Upper lobe of left lung (tissue), 6 donors: Measurements from ENCODE around the gene GABARAPL2. TPM values are rescaled to one million over a fixed set of nuclear protein-coding genes. Genes with fewer than 3 reads are reported as not detected.
A peak's percentile ranks its signal among the peaks of the same experiment; 100 is the strongest.

Experiments used
- ATAC-seq, 2 donors: fragments of 200-7000 bp; cut with Tn5 transposase; one replicate each; pipeline ENCODE4 v1.9.1; 2022; ENCODE audit warnings: mild to moderate bottlenecking in 2 of 2, moderate library complexity in 2 of 2; ENCODE audit not compliant: low FRiP score in 2 of 2
- DNase-seq, 2 donors: peaks; one replicate each; pipeline ENCODE4 v3.0.0-alpha.2; 2019 to 2020
- H3K27ac ChIP-seq, 4 donors: fragments of 200-600 bp; sonication (generic); one replicate each; pipeline ENCODE4 v1.5.1; 2016 to 2019
- H3K27me3 ChIP-seq, 4 donors: fragments of 200-600 bp; sonication (generic); one replicate each; pipeline ENCODE4 v1.5.1; 2017 to 2019
- H3K36me3 ChIP-seq, 4 donors: fragments of 200-600 bp; sonication (generic); one replicate each; pipeline ENCODE4 v1.5.1; 2016 to 2019
- H3K4me1 ChIP-seq, 4 donors: fragments of 200-600 bp; sonication (generic); one replicate each; pipeline ENCODE4 v1.5.1; 2018 to 2019
- H3K4me3 ChIP-seq, 4 donors: fragments of 200-600 bp; sonication (generic); one replicate each; pipeline ENCODE4 v1.5.1; 2017 to 2019; ENCODE audit warnings: mild to moderate bottlenecking in 2 of 4, moderate library complexity in 1 of 4
- H3K9me3 ChIP-seq, 4 donors: fragments of 200-600 bp; sonication (generic); one replicate each; pipeline ENCODE4 v1.5.1; 2018 to 2019
- CTCF ChIP-seq, 6 experiments: fragments of 450-650 bp in 4 of 6; fragments of 200-600 bp in 2 of 6; sonication (generic) in 2 of 6; IDR thresholded peaks; one replicate each; pipeline ENCODE4 v1.5.1; 2016 to 2019; ENCODE audit warnings: antibody characterized with exemption in 6 of 6
- EP300 ChIP-seq, 4 donors: sonication (generic); formaldehyde crosslinking; IDR thresholded peaks; one replicate each; pipeline ENCODE4 v1.5.1; 2017; ENCODE audit warnings: antibody characterized with exemption in 4 of 4, control low read depth in 2 of 4
- POLR2A ChIP-seq, 4 donors: fragments of 450-650 bp; IDR thresholded peaks; one replicate each; pipeline ENCODE4 v1.5.1; 2016 to 2017; ENCODE audit warnings: antibody characterized with exemption in 4 of 4, mild to moderate bottlenecking in 2 of 4
- POLR2AphosphoS5 ChIP-seq, 2 donors: sonication (generic); formaldehyde crosslinking; IDR thresholded peaks; one replicate each; pipeline ENCODE4 v1.5.1; 2017; ENCODE audit warnings: antibody characterized with exemption in 2 of 2
- WGBS, 2 donors: methylation state at CpG; one replicate each; pipeline ENCODE4 v1.1.5; 2017 to 2018; 5-methylcytosine and 5-hydroxymethylcytosine counted together
- total RNA-seq, 6 donors: library from RNA; depleted of rRNA in 4 of 6; stranded (reverse); fragments of >200 nt in 4 of 6; gene quantifications; one replicate each; pipeline versions ENCODE4 v1.1.0 to v1.2.1, GENCODE V29; 2016 to 2021
- donor health status: DM: no; HTN: no; CAD: no; lungs with moderate emphysema.
- donor health status: DM: no; HTN: yes; CAD: no; lungs with severe emphysema.

Gene GABARAPL2
- total RNA-seq, 6 donors from 2014 or later: 14.7 to 103 (median 81.1) TPM

DNA sequence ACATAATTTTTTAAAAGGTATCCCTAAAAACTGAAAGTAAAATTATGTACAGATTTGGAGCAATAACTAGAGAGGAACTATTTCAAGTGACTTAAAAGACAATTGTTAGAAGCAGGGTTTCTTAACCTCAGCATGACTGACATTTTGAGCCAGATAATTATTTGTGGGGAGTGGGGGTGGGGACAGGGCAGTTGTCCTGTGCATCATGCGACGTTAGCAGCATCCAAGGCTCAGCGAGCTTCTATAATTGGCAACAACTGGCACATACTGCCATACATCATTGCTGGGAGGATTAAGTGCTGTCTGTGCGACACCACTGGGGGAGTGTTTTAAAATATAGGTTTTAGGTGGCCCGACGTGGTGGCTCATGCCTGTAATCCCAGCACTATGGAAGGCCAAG is 27.1 kb downstream of the GABARAPL2 start:
- Histone ChIP-seq H3K4me3 (no peak overlapping the region), H3K9me3 (no peaks in the 10 kb centered on the region), H3K27ac (no peak overlapping the region), H3K27me3 (no peaks in the 10 kb centered on the region), H3K4me1 (no peaks in the 10 kb centered on the region), H3K36me3 (peaks cover 0 to 22% (median 3%) of the 10 kb centered on the region in 4 donors)
- TF ChIP-seq POLR2AphosphoS5 (IDR thresholded peaks at IDR 0.05) (no peak), POLR2A (IDR thresholded peaks at IDR 0.05) (no peak)
- DNase-seq (no peak), ATAC-seq (no peak)
- WGBS, 2 donors: 86 to 92% methylated on average over 6 of the region's 6 CpGs

- Histone ChIP-seq H3K36me3 (peaks cover 0 to 28% (median 2%) of the 10 kb centered on the region in 4 donors), H3K4me1 (no peaks in the 10 kb centered on the region), H3K27me3 (no peaks in the 10 kb centered on the region), H3K9me3 (no peaks in the 10 kb centered on the region), H3K27ac (peak overlapping the region in 1 of 4 donors; percentile 4), H3K4me3 (no peak overlapping the region)
- no peak for DNase-seq
- no peak for ATAC-seq
- 70 to 71% methylated on average over 17 of the region's 17 CpGs for WGBS, 2 donors
- TF ChIP-seq POLR2A (IDR thresholded peaks at IDR 0.05) (no peak), POLR2AphosphoS5 (IDR thresholded peaks at IDR 0.05) (no peak)
These were observed 27.9 kb downstream of the GABARAPL2 start for GRCh38 chr16:75593825-75594820.

DNA sequence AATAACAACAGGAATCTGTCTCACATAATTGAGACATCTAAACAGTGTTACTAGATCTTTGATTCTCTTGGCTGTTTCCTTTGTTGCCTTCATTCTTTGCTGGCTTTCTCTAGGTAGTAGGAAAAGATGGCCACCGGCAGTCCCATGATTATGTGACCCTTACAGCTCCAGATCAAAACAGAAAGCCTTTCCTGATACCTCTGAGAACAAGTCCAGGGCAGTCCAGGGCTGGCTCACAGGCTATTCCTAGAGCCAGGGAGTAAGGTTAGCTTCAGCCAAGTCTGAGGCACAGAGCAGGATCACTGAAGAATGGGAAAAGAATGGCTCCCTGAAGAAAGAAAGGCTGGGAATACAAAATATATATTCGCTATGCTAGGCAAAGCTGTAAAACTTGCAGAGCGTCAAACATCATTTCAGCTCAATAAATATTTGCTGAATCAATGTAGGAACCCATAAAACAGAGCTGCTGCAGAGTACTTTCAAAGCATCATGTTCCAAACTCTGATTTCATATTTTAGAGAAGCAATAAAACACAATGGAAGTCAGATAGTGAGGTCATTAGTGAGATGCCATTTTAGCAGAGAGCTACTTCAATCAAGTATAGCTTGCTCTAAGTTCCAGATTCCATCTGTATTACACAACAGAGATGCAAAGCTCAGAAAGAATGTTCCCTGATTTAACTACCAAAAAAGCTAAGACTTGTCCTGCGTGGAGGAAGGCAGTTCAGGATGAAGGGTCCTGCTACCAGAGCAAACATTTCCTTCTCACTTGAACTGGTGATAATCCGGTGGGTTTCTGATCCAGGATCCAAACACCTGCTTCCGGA is 33.5 kb downstream of the GABARAPL2 start:
- no peaks in the 10 kb centered on the region for H3K9me3 ChIP-seq
- H3K4me3 ChIP-seq: no peak overlapping the region
- no peak overlapping the region for H3K27ac ChIP-seq
- H3K27me3 ChIP-seq: no peaks in the 10 kb centered on the region
- WGBS, 2 donors: 86 to 90% methylated on average over 6 of the region's 6 CpGs
- no peak for ATAC-seq
- TF ChIP-seq POLR2AphosphoS5 (IDR thresholded peaks at IDR 0.05): no peak
- TF ChIP-seq EP300 (IDR thresholded peaks at IDR 0.05): no peak
- TF ChIP-seq CTCF (IDR thresholded peaks at IDR 0.05): no peak
- TF ChIP-seq POLR2A (IDR thresholded peaks at IDR 0.05): no peak
- DNase-seq: no peak
- no peaks in the 10 kb centered on the region for H3K4me1 ChIP-seq
- H3K36me3 ChIP-seq: peaks cover 14 to 75% (median 42%) of the 10 kb centered on the region in 4 donors

DNA sequence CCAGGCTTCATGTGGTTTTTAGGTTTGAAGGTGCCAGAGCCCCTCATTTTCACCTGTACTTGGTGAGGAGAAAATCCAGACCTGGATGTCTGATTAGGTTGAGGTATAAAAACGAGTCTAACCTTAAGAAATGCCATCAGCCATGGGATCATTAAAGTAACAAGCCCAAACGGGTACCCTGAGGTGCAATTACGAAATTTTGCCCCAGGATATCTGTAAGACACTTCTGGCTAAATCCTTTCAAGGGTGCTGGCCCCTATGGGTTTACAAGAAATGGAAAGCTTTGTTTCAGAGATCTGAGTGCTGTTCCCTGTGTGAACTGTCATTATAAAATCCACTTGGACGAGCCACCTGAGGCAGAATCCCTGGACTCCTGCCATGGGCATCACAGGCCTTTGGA is 37.1 kb downstream of the GABARAPL2 start:
- Histone ChIP-seq H3K9me3 (no peaks in the 10 kb centered on the region), H3K4me3 (no peak overlapping the region), H3K36me3 (peaks cover 19 to 93% (median 59%) of the 10 kb centered on the region in 4 donors), H3K27ac (no peak overlapping the region), H3K4me1 (no peaks in the 10 kb centered on the region), H3K27me3 (no peaks in the 10 kb centered on the region)
- 95% methylated on average over 4 of the region's 4 CpGs for WGBS, 2 donors
- TF ChIP-seq CTCF (IDR thresholded peaks at IDR 0.05) (no peak), POLR2AphosphoS5 (IDR thresholded peaks at IDR 0.05) (no peak), EP300 (IDR thresholded peaks at IDR 0.05) (no peak), POLR2A (IDR thresholded peaks at IDR 0.05) (no peak)
- ATAC-seq (no peak), DNase-seq (no peak)

DNA sequence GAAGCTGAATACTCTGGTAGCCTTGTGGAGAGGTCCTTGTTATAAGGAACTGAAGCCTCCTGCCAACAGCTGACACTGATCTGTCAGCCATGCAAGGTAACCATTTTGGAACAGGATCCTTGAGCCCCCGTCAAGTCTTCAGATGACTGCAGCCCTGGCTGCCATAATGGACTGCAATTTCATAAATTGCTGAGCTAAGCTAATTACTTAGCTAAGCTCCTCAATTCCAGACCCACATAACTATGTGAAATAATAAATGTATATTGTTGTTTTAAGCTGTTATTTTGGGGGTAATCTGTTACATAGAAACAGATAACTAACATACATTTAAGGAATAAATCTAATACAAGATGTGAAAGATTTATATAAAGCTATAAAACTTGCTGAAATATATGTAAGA is 40.3 kb downstream of the GABARAPL2 start:
- Histone ChIP-seq H3K4me3 (no peak overlapping the region), H3K27me3 (no peaks in the 10 kb centered on the region), H3K4me1 (no peaks in the 10 kb centered on the region), H3K9me3 (no peaks in the 10 kb centered on the region), H3K27ac (no peak overlapping the region), H3K36me3 (peaks cover 27 to 95% (median 46%) of the 10 kb centered on the region in 4 donors)
- DNase-seq: no peak
- ATAC-seq: no peak
- 100% methylated on average over 1 of the region's 1 CpG for WGBS, 2 donors
- TF ChIP-seq POLR2A (IDR thresholded peaks at IDR 0.05) (no peak), CTCF (IDR thresholded peaks at IDR 0.05) (no peak), EP300 (IDR thresholded peaks at IDR 0.05) (no peak), POLR2AphosphoS5 (IDR thresholded peaks at IDR 0.05) (no peak)
